ENCODE data around the gene CROCC. TPM values are rescaled to one million over a fixed set of nuclear protein-coding genes. Genes with fewer than 3 reads are reported as not detected.
"Not testable (repeated sequence)": the region's sequence is repeated elsewhere in the genome, so short reads cannot be mapped to it uniquely, and the experiment has no call there.

CROCC gene
- total RNA-seq, 1 donor from 2014 or later = 10.6 TPM

GRCh38 chr1:16936580-16936979, 14.8 kb downstream of the CROCC start:
- not testable (repeated sequence) for DNase-seq (ENCODE audit: low read depth)

DNA sequence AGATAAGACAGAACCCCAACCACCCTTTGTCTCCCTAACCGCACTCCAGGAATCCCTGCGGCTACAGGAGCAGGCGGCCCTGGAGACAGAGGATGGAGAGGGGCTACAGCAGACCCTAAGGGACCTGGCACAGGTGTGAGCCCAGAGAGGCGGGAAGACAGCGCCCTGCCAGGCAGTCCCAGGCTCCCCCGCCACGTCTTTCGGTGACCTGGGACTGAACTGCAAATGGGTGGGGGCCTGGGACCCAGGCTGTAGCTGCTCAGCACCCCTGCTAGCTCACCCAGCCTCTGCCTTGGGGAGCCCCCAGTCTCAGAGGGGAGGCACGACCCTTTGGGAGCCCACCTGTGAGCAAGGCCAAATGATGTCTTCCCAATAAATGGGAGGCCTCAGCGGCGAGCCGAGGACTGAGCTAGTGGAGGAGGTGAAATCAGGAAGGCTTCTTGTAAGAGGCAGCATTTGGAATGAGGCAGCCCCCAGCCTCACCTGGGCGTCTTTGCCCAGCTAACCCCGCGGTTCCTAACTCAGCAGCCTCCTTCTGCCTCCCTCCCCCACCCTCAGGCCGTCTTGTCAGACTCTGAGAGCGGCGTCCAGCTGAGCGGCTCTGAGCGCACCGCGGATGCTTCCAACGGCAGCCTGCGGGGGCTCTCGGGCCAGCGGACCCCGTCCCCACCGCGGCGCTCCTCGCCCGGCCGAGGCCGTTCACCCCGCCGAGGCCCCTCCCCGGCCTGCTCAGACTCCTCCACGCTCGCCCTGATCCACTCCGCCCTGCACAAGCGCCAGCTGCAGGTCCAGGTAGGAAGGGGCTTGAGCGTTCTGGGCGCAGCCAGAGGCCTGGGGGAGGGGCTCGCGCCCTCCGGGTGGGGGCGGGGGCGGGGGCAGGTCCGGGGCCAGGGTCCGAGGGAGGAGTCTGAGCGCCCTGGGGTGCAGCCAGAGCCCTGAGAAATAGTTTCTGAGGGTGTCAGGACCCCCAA, 16.9 kb downstream of the CROCC start:
- no peak for DNase-seq (ENCODE audit: low read depth)

DNA sequence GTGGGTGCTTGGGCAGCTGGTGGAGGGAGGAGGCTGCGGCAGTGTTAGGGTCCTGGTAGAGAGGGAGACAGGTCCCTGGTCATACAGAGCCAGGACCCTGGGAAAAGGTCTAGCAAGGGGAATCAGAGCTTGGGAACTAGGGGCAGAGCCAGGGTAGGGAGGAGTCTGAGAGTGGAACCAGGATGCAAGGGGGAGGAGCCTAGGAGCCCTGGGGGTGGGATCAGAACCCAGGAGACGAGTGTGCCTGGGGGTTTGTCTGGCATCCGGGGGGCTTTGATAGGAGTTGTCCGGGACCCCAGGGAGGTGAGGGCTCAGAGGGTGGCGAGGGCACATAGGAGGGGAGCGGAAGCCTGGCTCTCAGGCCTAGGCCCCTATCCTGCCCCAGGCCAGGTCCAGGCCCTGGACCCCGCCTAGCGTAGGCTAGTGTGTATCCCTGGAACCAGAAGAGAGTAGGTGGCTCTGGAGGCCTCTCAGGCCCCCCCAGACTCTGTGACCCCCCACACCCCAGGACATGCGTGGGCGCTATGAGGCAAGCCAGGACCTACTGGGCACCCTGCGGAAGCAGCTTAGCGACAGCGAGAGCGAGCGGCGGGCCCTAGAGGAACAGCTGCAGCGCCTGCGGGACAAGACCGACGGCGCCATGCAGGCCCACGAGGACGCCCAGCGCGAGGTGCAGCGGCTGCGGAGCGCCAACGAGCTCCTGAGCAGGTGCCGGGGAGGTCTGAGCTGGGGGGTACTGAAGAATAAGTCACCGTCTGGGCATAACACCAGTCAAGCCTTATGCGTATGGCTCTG, 17.9 kb downstream of the CROCC start:
- not testable (repeated sequence) for DNase-seq (ENCODE audit: low read depth)

- no peak for DNase-seq (ENCODE audit: low read depth)
Observed at GRCh38 chr1:16944038-16944437, 22.3 kb downstream of the CROCC start.

DNA sequence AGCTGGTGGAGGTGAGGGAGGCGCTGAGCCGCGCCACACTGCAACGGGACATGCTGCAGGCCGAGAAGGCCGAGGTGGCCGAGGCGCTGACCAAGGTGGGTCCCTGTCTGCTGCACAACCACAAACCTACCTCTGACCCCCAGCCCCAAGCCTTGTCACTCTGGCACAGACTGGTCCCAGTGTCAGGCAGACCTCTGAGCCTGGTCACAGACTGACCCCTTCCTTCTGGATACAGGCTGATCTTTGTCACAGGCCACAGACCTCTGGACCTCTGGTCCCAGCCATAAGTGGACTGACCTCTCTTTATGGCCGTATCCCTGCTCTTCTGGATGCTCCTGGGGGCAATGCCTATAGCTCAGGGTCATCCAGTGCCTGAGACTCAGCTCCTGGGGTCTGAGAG, 23.8 kb downstream of the CROCC start:
- not testable (repeated sequence) for DNase-seq (ENCODE audit: low read depth)

DNA sequence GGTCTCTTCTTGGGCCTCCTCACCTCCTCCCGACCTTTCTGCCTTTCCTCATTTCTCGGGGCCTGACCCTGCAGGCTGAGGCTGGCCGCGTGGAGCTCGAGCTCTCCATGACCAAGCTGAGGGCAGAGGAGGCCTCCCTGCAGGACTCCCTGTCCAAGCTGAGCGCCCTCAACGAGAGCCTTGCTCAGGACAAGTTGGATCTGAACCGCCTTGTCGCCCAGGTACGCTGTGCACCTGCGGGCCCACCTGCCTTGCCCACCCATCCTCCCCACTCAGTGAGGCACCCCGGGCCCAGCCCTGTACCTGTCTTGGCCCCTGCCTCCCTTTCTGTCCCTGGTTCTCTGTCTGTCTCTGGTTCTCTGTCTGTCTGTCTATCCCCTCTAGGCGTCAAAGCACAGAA, 24.5 kb downstream of the CROCC start:
- not testable (repeated sequence) for DNase-seq (ENCODE audit: low read depth)

DNA sequence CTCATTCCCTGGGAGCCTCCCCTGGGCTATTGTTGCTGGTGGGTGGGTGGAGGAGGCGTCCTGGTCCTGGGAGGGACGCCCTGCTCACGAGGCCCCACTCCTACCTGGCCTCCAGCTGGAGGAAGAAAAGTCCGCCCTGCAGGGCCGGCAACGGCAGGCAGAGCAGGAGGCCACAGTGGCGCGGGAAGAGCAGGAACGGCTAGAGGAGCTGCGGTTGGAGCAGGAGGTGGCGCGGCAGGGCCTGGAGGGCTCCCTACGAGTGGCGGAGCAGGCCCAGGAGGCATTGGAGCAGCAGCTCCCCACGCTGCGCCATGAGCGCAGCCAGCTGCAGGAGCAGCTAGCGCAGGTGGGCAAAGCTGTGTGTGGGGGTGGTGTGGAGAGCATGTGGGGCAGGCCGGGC, 24.9 kb downstream of the CROCC start:
- DNase-seq (ENCODE audit: low read depth) = no peak

DNA sequence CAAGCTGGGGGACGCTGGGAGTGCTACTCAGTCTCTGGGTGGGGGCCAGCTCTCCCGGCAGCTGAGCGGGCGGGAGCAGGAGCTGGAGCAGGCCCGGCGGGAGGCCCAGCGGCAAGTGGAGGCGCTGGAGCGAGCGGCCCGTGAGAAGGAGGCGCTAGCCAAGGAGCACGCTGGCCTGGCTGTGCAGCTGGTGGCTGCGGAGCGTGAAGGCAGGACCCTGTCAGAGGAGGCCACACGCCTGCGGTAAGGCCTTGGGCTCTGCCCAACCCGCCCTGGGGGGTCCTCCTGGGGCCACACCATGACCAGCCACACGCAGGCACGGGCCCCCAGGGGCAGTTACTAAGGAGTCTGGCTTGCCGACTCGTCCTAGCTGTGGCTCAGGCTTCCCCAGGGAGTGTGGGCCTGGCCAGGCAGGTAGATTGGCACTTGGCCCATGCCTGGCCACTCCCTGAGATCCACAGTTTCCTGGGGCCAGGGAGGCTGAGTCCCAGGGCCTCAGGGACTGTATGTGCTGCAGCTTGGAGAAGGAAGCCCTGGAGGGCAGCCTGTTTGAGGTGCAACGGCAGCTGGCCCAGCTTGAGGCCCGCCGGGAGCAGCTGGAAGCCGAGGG, 26.7 kb downstream of the CROCC start:
- not testable (repeated sequence) for DNase-seq (ENCODE audit: low read depth)

DNA sequence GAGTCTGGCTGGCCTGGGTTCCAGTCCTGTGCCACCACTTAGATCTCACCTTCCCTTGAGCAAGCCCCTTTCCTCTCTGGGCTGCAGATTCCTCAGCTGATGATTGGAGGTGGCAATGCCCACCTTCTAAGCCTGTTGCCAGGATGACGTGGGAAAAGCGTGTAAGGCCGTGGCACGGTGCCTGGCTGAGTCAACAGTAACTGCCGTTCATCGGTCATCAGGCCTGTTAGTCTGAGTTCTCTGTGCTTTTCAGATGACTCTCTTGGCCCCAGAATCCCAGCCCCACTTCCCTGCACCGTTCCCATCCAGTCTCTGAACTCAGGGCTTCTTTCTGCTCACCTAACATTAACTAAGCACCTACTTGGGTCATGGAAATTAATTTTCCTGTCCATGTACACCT, 27.3 kb downstream of the CROCC start:
- DNase-seq (ENCODE audit: low read depth) = not testable (repeated sequence)

DNA sequence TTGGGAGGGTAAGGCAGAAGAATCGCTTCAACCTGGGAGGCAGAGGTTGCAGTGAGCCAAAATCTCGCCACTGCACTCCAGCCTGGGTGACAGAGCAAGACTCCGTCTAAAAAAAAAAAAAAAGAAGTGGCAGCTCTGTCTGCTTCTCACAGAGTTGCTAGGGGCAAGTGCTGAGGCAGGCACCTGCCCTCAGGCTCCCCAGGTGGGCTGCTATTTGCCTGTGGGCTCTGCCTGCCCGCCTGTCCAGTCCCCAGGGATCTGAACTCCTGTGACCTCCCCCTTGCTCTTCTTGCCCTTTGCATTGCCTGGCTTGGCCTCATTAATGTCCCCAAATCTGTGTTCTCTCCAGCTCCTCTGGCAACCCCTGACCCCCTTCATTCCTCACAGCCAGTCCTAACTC, 30.6 kb downstream of the CROCC start:
- not testable (repeated sequence) for DNase-seq (ENCODE audit: low read depth)

DNA sequence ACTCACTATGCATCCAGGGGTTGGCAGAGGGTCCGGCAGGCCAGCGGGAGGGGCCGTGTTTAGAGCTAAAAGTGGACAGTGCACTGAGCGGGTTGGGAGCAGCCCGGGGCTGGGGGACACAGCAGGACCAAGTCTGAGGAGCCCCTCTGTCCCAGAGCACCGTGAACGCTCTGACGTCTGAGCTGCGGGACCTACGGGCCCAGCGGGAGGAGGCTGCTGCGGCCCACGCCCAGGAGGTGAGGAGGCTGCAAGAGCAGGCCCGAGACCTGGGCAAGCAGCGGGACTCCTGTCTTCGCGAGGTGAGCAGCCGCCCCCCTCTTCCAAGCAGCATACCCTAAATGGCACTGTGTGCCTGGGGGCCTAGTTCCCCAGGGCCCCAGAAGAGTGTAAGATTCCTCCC, 32.8 kb downstream of the CROCC start:
- DNase-seq (ENCODE audit: low read depth) = no peak

- no peak for DNase-seq (ENCODE audit: low read depth)
Observed at GRCh38 chr1:16955186-16955585, 33.5 kb downstream of the CROCC start.

DNA sequence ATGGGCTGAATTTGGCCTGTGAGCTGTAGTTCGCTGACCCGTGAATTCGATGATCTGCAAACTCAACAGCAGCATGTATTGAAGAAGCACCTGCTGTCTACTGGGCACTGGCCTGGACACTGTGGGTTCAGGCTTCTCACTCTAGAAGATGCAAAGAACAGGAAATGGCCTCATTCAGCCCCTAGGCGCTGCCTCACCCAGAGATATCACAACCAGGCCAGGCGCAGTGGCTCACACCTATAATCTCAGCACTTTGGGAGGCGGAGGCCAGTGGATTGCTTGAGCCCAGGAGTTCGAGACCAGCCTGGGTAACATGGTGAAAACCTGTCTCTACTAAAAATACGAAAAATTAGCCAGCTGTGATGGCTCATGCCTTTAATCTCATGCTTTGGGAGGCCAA, 35.0 kb downstream of the CROCC start:
- DNase-seq (ENCODE audit: low read depth) = no peak

DNA sequence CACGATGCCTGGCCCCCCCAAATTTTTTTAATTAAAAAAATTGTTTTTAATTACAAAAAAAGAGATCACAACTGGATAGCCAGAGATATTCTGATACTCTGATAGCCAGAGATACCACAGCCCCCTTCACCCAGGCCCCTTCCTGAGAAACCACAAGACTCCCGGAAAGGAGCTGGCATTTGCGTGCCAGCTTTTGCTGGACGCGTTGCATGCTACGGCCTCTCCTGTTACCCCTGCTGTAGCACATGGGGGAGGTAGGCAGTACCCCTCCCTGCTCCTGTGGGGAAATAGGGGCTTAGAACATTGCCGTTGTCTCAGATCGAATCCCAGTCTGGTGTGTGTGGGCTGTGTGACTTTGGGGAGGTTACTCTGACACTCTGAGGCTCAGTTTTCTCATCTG, 36.0 kb downstream of the CROCC start:
- no peak for DNase-seq (ENCODE audit: low read depth)

DNA sequence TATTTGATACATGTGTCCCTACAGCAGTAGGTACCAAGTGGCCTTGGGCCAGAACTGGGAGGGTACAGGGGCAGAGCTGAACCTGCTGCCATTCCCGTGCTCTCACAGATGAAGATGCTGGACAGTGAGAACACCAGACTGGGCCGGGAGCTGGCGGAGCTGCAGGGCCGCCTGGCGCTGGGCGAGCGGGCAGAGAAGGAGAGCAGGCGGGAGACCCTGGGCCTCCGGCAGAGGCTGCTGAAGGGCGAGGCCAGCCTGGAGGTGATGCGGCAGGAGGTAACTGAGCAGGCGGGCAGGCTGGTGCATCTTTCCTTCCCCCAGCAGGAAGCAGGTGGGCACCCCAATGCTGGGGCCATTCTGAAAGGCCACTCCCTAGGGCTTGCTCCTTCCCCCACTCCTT, 36.7 kb downstream of the CROCC start:
- no peak for DNase-seq (ENCODE audit: low read depth)

DNA sequence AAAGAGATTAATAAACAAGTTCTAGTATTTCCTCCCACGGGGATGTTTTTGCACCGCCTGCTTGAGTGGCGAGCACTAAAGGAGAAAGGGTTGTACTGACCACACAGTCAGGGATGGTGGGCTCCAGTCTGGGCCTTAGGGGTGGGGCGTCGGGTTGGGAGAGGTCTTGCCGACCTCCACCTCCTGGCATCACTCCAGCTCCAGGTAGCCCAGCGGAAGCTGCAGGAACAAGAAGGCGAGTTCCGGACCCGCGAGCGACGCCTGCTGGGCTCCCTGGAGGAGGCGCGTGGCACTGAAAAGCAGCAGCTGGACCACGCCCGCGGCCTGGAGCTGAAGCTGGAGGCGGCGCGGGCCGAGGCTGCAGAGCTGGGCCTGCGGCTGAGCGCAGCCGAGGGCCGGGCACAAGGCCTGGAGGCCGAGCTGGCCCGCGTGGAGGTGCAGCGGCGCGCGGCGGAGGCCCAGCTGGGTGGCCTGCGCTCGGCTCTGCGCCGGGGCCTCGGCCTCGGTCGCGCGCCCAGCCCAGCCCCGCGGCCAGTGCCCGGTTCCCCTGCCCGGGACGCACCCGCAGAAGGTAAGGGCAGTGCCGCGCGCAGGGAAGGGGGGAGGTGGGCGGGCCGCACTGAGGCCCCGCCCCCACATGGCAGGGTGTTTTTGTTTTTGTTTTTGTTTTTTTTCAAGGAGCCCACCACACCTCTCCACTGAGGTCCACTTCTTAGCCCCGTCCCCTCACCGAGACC, 39.0 kb downstream of the CROCC start:
- peak; percentile 78 for DNase-seq (ENCODE audit: low read depth)

DNA sequence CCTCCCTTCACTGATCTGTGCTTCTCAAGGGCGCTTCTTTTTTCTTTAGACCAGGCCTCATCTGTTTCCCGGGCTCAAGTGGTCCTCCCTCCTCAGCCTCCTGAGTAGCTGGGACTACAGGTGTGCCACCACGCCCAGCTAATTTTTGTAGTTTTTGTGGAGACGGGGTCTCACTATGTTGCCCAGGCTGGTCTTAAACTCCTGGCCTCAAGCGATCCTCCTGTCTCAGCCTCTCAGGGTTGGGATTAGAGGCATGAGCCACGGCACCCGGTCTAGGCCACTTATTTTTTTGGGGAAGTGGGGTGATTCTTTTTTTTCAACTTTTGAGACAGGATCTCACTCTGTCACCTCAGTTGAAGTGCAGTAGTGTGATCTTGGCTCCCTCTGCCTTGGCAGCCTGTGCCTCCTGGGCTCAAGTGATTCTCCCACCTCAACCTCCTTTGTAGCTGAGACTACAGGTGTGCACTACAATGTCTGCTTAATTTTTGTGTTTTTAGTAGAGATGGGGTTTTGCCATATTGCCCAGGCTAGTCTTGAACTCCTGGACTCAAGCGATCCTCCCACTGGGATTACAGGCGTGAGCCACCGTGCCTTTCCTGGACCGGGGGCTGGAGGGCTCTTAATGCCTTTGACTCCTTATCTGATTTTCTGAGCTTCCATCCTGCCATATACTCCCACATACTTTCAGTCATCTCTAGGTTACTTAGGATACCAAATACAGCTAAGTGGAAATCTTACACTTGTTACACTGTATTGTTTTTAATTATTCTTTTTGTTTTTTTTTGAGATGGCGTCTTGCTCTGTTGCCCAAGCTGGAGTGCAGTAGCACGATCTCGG, 39.8 kb downstream of the CROCC start:
- DNase-seq (ENCODE audit: low read depth) = no peak

DNA sequence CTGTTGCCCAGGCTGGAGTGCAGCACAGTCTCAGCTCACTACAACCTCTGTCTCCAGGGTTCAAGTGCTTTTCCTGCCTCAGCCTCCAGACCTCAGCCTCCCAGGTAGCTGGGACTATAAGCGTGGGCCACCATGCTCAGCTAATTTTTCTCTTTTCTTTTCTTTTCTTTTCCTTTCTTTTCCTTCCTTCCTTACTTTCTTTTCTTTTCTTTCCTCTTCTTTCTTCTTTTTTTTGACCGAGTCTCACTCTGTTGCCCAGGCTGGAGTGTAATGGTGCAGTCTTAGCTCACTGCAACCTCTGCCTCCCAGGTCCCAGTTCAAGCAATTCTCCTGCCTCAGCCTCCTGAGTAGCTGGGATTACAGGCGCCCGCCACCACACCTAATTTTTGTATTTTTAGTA, 42.4 kb downstream of the CROCC start:
- DNase-seq (ENCODE audit: low read depth) = not testable (repeated sequence)

DNA sequence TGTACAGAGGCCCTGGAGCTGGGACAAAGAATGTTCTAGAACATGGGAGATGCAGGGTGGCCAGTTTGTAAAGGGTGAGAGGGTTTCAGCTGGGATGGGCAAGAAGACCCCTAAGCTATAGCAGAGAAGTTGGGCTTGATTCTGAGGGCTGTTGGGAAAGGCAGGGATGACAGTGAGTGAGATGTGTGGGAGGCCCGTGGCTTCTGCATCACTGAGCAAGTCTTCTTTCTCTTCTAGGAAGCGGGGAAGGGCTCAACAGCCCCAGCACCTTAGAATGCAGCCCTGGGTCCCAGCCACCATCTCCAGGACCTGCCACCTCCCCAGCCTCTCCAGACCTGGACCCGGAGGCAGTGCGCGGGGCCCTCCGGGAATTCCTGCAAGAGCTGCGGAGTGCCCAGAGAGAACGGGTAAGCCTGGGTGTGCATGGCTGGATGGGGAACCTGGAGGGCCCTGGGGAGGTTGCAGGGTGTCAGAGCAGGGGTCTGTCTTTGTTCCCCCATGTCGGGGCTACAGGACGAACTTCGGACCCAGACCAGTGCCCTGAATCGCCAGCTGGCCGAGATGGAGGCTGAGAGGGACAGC, 43.8 kb downstream of the CROCC start:
- no peak for DNase-seq (ENCODE audit: low read depth)

DNA sequence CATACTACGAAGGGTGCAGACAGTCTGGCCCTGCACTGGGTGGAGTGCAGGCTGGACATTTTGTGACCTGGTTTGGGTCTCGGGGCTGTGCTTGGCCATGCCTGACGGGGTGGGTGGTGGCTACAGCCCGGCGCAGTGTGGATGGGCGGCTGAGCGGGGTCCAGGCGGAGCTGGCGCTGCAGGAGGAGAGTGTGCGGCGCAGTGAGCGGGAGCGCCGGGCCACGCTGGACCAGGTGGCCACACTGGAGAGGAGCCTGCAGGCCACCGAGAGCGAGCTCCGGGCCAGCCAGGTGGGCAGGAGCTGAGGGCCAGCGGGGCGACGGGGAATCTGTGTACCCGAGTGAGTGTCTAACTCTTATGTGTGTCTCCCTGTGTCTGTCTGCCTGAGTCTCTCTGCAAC, 44.6 kb downstream of the CROCC start:
- DNase-seq (ENCODE audit: low read depth) = no peak

Measured in myocyte (in vitro differentiated cells).